ENCODE results near the gene GALNS.
A peak's percentile ranks its signal among the peaks of the same experiment; 100 is the strongest.
"Not testable (repeated sequence)": the region's sequence is repeated elsewhere in the genome, so short reads cannot be mapped to it uniquely, and the experiment has no call there.

Gene GALNS

GRCh38 chr16:88799569-88800276, 57.0 kb downstream of the GALNS start:
- peak; percentile 56 for DNase-seq

GRCh38 chr16:88798772-88799455, 57.8 kb downstream of the GALNS start:
- DNase-seq = no peak

GRCh38 chr16:88798073-88798472, 58.7 kb downstream of the GALNS start:
- no peak for DNase-seq

GRCh38 chr16:88796278-88796677, 60.5 kb downstream of the GALNS start:
- no peak for DNase-seq

- DNase-seq = peak; percentile 42
These were observed 63.3 kb downstream of the GALNS start for GRCh38 chr16:88793251-88793954.

- DNase-seq = no peak
These were observed 64.0 kb downstream of the GALNS start for GRCh38 chr16:88792668-88793250.

- no peak for DNase-seq
These were observed 64.6 kb downstream of the GALNS start for GRCh38 chr16:88792078-88792550.

- DNase-seq = no peak
These were observed 66.2 kb downstream of the GALNS start for GRCh38 chr16:88790312-88791211.

GRCh38 chr16:88789594-88789993, 67.2 kb downstream of the GALNS start:
- DNase-seq = peak; percentile 41

GRCh38 chr16:88788749-88789148, 68.0 kb downstream of the GALNS start:
- not testable (repeated sequence) for DNase-seq

GRCh38 chr16:88787579-88788314, 69.0 kb downstream of the GALNS start:
- DNase-seq = no peak

- no peak for DNase-seq
These were observed 71.4 kb downstream of the GALNS start, which contains the start of gene PIEZO1 for GRCh38 chr16:88785106-88785924. TSS of gene PIEZO1 (minus strand) at chr16:88785220. CDS start at chr16:88784964, 256 bp downstream.

GRCh38 chr16:88784856-88785105, 72.0 kb downstream of the GALNS start:
- DNase-seq = no peak

- no peak for DNase-seq
These were observed 72.5 kb downstream of the GALNS start for GRCh38 chr16:88784074-88784855.

GRCh38 chr16:88783391-88784073, 73.2 kb downstream of the GALNS start:
- DNase-seq = no peak

GRCh38 chr16:88782454-88783390, 74.0 kb downstream of the GALNS start:
- DNase-seq = no peak

- no peak for DNase-seq
These were observed 75.3 kb downstream of the GALNS start for GRCh38 chr16:88781140-88782077.
